ENCODE measurements around the gene S100A5.
"Not testable (repeated sequence)": the region's sequence is repeated elsewhere in the genome, so short reads cannot be mapped to it uniquely, and the experiment has no call there.

The S100A5 gene, protein sequence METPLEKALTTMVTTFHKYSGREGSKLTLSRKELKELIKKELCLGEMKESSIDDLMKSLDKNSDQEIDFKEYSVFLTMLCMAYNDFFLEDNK

DNA sequence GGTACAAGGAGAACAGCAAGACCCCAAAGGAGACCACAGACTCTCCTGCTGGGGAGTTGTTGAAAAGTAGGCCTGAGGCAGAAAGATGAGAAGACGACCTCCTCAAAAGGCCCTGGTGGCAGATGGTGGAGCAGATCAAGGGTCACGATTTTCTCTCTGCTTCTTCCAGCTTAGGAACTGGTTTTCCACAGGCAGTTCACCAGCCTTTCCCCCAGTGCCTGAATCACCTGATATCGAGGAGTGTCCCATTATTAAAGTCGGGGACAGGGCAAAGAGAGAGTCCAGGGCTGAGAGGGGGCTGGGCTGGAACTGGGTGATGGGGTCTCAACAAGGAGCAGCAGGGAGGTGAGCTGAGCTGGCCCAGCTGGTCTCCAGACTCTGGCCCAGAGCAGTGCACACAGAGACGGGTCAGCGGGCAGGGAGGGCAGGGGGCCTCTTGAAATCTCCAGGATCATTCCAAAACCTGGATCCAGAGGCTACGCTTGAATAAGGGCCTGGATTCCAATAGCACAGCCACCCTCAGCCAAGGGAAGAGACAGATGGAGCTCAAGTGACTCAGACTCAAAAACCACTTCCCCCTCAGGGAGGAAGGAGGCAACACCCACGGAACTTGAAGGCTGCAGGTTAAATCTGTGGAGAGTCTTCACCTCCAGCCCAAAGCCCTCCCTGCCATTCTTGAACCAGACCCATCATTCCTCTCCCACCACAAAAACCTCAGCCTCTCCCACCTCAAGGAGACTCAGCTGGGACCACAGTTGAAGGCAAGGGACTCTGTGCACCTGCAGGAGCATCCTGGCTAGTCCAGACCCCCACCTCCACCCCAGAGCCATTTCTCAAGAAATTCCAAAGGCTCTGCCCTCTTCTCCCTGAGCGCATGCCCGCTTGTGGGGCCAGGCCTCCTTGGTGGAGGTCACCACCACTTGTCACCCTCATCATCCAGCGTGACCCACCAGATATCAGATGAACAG lies at the start of gene S100A5:
Gene S100A5 (minus strand): TSS at position 541 of the 968 bp plus-strand sequence. CDS start 743 bp downstream, outside the sequence.
- peak; percentile 67 for DNase-seq

DNA sequence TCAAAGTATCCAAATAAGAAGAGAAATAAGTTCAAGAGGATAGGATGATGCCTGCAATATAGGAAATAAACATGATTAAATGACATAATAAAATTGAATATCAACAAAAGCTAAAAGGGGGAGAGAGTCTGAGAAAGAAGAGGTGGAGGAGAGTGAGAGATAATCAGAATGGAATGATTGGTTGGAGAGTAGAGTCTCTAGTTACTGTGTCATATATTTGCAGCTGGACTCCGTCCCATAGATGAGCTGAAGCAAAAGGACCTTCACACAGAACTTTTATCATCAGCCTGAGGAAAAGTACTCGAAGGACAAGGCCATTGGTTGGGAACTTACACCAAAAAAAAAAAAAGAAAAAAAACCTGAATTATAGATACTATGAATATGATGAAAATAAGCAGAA lies 47.7 kb upstream of the S100A5 start:
- no peak for DNase-seq

DNA sequence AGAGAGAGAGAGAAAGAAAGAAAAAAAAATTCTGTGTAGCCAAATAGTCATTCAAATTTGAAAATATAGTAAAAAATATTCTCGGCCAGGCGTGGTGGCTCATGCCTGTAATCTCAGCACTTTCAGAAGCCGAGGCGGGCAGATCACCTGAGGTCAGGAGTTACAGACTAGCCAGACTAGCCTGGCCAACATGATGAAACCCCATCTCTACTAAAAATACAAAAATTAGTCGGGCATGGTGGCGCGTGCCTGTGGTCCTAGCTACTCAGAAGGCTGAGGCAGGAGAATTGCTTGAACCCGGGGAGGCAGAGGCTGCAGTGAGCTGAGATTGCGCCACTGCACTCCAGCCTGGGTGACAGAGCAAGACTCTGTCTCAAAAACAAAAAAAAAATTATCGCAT lies 47.3 kb upstream of the S100A5 start:
- not testable (repeated sequence) for DNase-seq

DNA sequence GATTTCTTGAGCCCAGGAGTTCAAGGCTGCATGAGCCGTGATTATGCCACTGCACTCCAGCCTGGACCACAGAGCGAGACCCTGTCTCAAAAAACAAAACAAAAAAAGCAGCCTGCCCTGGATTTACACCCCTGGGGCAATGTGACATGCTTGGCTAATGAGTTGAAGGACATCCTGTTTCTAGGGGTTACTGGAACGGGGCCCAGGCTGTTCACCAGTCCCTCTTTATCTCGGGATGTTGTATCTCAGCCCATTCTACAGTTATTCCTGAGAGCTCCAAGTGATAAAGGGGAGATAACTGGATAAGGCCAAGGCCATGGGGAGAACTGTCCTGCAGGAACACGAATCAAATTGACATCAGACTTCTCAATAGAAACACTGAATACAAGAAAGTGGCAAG lies 46.6 kb upstream of the S100A5 start:
- DNase-seq: no peak

DNA sequence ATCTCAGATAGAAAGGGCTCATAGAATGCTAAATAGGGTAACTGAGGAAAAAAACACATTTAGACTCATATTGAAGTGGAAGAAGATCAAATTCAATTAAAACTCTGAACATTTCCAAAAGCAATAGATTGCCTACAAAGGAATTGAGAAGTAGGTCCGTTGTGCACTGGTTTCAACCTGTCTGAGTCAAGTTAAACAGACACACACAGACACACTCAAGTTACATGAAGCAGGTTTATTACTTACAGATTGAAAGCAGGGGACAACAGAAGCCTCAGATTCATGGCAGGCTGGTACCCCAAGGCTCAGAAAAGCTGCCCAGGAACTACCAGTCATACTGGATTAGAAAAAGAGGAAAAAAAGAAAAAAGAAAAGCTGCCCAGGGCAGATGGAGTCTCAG lies 45.6 kb upstream of the S100A5 start:
- DNase-seq: no peak

DNA sequence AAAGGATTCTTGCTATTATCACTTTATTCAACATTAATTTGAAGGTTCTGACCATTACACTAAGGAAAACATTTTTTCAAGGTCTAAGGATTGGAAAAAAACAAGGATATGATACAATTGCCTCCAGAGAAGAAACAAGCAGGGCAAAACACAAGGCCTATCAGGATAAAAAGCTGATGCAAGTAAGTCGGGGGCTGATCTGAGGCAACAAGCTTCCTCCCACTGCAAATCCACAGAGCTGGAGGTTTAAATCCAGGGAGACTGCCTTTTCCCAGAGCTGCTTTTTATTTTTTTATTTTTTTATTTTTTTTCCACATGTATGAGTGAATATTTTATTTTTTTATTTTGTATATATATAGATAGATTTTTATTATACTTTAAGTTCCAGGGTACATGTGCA lies 44.3 kb upstream of the S100A5 start:
- no peak for DNase-seq

DNA sequence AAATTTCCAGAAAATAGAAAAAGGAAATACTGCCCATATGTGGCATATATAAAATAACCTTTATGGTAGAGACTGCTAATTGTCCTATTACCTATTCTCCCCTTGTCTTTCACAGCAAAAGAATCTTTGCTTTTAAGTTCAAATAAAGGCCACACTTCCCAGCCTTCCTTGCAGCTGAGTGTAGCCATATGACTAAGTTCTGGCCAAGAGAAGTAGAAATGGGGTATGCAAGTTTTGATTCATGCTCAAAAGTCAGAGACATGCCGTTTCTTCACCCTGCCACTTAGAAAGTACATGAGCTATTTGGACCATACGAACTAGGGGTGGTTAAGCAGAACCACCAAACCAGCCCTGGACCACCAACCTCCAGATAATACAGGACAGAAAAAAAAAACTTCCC lies 43.2 kb upstream of the S100A5 start:
- no peak for DNase-seq

DNA sequence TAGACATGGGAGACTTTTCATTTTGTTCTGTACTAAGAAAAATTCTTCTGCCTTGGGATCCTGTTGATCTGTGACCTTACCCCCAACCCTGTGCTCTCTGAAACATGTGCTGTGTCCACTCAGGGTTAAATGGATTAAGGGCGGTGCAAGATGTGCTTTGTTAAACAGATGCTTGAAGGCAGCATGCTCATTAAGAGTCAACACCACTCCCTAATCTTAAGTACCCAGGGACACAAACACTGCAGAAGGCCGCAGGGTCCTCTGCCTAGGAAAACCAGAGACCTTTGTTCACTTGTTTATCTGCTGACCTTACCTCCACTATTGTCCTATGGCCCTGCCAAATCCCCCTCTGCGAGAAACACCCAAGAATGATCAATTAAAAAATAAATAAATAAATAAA lies 42.8 kb upstream of the S100A5 start:
- DNase-seq: not testable (repeated sequence)

DNA sequence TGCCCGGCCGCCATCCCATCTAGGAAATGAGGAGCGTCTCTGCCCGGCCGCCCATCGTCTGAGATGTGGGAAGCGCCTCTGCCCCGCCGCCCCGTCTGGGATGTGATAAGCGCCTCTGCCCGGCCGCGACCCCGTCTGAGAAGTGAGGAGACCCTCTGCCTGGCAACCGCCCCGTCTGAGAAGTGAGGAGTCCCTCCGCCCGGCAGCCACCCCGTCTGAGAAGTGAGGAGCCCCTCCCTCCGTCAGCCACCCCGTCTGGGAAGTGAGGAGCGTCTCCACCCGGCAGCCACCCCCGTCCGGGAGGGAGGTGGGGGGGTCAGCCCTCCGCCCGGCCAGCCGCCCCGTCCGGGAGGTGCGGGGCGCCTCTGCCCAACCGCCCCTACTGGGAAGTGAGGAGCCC lies 42.1 kb upstream of the S100A5 start:
- DNase-seq: not testable (repeated sequence)

DNA sequence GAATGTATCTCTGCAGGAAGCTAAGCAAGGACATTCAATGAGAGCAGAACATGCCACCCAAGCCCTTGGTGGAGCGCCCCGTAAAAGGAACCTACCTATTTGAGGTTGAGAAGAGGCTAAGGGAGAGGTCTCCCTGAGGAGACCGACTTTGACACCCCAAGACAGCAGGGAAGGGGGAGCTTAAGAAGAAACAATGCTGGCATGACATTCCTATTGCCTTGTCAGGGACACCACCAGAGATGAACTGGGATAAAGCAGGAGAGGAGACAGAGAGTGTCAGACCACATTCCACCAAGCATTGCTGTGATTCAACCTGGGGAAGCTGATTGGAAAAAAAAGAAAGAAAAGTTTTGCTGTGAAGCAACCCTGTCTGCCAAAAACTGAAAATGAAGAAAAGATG lies 38.2 kb upstream of the S100A5 start:
- DNase-seq: no peak

DNA sequence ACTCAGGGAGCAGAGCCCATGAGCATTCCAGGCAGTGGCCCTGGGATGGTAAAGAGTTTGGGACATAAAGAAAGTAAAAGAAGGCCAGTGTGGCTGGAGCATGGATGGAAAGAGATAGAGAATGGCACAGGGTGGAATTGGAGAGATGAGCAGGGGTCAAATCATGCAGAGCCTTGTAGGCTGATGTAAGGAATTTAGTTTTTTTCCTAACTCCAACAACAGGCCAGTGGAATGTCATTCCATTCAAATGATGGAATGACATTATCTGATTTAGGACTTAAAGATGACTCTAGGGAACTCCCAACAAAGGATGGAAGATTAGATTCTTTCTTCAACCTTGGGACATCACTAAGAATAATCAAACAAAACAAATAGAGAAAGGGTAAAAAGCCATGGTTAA lies 37.8 kb upstream of the S100A5 start:
- DNase-seq: no peak

DNA sequence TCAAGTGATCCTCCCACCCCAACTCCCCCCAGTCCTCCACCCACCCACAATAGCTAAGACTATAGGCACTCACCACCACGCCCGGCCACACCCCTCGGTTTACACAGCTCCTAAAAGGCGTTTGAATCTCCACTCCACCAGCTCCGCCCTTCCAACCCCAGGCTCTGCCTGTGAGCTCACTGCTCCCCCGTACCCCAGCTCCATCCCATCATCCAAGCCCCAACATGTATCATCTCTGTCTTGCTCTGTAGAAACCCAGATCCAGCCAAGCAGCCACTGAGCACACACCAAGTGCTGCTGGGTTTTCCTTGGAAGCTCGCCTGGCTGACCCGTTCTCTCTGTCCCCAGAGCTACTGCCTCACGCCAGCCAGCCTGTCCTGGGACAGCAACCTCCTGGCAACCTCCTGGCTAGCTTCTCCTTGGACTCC lies 36.9 kb upstream of the S100A5 start:
- DNase-seq: no peak

DNA sequence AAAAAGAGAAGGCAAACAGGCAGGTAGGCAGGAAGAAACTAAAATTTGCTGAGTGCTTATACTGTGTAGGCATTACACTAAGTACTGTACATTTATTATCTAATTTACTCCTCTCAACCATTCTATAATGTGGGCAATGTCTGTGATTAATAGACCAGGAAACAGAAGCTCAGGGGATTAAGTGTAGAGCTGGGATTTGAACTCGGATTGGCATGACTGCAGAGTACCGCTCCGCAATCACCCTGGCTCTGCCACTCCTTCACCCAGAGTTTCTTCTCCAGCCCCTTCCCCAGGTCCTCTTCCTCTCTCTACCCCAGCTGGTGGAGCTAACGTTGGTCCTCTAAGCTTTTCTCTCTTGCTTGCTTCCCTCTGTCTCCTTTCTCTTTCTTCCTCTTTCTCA lies 36.4 kb upstream of the S100A5 start:
- no peak for DNase-seq

DNA sequence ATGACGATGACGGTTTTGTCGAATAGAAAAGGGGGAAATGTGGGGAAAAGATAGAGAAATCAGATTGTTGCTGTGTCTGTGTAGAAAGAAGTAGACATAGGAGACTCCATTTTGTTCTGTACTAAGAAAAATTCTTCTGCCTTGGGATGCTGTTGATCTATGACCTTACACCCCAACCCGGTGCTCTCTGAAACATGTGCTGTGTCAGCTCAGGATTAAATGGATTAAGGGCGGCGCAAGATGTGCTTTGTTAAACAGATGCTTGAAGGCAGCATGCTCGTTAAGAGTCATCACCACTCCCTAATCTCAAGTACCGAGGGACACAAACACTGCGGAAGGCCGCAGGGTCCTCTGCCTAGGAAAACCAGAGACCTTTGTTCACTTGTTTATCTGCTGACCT lies 34.8 kb upstream of the S100A5 start:
- DNase-seq: not testable (repeated sequence)

DNA sequence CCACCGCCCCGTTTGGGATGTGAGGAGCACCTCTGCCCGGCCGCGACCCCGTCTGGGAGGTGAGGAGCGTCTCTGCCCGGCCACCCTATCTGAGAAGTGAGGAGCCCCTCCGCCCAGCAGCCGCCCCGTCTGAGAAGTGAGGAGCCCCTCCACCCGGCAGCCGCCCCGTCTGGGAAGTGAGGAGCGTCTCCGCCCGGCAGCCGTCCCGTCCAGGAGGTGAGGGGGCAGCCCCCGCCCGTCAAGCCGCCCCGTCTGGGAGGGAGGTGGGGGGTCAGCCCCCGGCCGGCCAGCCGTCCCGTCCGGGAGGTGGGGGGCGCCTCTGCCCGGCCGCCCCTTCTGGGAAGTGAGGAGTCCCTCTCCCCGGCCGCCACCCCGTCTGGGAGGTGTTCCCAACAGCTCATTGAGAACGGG lies 34.4 kb upstream of the S100A5 start:
- DNase-seq: not testable (repeated sequence)

DNA sequence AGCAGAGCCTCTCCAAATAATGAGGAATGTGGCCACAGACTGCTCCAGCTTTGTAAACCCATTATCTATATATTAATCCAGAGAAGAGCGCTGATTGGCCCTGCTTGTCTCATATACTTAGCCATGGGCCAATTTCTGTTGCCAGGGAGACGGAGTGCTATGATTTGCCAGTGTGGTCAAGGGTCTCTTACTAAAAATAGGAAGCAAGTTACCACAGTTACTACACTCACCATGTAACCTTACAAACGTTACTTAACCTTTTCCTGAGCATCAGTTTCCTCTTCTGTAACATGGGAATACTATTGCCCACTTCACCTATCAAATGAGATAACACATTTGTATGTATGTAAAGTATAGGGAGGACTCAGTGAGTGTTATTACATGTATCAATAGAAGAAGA lies 32.6 kb upstream of the S100A5 start:
- DNase-seq: no peak

DNA sequence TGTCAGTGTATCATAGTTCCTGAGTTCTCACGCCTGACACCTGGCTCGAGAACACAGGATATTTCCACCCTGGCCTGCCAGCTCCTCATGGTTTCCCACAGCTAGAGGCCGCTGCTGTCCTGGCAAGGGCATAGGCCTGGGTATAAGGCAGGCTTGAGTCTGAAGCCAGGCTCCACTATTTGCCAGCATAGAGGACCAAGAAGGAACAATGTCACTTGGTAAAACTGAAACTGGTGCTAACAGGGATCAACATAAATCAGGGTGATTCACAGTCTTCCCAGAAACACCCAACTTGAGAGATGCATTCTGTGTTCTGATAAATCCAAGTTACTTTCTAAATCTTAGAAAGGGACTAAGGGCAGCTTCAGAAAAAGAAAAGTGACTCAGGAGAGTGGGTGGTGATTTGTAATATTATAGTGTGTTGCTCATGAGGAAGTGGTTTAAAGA lies 31.9 kb upstream of the S100A5 start:
- peak; percentile 66 for DNase-seq

DNA sequence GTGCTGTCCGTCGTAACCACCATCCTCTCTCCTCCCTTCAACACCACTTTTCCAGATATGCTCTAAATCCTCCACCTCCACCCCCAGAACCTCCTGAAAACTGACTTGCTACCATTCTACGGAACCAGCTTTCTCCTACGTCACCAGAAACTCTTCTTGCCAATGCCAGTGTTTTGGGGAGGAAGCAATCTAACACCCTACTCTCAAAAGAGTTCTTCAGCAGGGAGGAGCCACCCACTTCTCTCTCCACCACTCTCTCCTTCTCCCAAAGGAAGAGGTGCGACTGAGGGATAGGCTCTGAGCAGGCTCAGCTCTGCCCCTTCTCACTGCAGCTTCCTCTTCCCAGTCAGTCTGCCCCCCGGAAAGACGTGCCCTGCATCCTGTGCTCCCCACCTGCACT lies 31.0 kb upstream of the S100A5 start:
- DNase-seq: no peak

DNA sequence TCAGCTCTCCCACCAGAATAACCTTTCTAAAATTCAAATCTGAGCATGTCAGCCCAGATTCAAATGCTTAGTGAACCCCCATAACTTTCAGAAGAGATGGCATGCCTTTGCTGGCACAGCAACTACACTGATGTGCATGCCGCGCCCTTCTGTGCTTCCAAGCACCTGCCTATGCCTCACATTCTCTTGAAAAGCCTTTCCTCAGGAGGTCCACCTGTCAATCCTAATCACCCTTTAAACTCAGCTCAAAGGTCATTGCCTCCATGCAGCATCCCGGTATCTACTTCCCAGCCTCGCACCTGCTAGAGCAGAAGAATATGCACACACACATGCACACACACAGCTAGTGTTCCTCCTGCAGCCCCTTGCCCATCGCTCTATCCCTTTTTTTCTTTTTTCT lies 30.1 kb upstream of the S100A5 start:
- DNase-seq: no peak

DNA sequence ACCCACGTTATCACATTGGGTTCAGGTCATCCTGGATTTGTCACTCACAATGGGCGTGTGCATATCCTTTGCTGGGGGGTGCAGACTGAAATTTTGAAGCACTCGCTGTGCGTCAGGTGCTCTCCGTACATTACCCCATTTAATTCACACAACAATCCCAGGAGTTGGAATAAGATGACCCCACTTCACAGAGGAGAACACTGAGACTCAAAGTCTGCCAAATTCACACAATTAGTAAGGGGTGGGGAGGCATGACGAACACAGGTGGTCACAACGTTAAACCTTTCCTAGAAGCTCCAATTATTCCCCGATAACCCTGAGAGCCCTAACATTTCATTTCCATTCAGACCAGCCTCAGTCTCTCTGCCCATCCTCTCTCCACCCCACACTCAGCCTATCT lies 28.7 kb upstream of the S100A5 start:
- DNase-seq: no peak

DNA sequence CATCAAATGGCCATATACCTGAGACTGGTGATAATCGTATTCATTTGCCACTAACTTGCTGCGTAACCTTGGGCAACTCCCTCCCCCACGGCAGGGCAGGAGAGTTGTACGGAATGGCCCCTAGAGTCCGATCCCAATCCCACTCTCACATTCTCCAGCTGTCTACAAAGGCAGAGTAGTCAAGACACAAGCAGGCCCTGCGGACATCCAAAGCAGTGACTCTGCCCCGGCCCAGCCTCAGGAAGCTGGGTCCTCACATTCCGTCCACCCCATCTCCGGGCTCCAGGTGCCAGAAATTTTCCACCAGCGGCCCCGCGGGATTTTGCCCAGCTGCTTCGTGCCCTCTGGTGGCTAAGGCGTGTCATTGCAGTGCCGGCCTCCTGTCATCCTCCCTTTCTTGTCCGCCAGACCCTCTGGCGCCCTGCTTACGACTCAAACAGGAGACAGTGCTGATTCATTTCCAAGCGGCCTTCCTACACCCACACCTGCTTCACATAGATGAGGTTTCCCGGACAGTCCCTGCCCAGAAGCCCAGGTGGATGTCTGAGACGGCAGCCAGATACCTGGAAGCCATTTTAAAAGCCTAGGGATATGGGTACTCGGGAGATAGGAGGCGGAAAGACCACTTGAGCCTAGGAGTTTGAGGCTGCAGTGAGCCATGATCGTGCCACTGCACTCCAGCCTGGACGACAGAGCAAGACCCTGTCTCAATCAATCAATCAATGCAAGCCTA lies 27.8 kb upstream of the S100A5 start:
- DNase-seq: peak; percentile 76

DNA sequence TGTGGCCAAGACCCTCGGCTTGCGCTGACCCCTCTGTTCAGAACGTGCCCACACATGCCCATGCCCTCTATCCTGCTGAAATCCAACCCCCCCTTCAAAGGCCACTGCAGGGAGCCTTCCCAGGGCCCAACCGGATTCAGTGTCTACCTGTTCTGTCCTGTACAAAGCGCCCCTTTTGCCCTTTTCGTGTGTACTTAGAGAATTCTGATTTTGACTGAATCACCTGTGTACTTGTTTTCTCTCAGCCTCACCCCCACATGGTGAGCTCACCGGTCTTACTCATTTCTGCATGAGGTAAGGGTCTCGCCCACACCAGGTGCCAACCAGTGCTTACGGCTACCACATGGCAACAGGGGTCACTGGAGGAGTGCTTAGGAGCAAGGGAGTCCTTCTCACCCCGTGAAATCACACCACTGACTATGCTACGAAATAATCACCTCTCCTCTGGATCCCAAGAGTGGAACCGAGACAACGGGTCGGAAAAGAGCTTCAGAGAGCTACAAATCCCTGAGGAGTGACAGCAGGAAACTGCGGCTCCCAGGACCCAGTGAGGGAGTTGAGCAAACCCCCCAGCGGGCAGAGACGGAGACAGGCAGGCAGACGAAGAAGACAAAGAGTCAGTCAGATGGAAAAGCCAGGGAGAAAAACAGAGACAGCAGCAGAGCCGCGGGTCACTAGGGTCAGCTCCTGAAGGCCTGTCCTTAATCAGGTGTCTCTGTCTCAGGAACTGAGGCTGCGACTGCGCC lies 27.1 kb upstream of the S100A5 start:
- no peak for DNase-seq

Data from CD4-positive, alpha-beta T cell treated with Interleukin-15 for 1 hour (primary cell).